Breast epithelium (tissue), 3 donors: ENCODE data around the gene IRAK1.

Experiments
- POLR2A ChIP-seq: fragments of 450-650 bp; IDR thresholded peaks from one replicate; pipeline ENCODE4 v1.6.1; 2016; ENCODE audit warnings: antibody characterized with exemption, mild to moderate bottlenecking, moderate library complexity
- POLR2AphosphoS5 ChIP-seq, 3 donors: sonication (generic); formaldehyde crosslinking; IDR thresholded peaks; one replicate each; pipeline ENCODE4 v1.6.1; 2017; ENCODE audit warnings: antibody characterized with exemption in 3 of 3

DNA sequence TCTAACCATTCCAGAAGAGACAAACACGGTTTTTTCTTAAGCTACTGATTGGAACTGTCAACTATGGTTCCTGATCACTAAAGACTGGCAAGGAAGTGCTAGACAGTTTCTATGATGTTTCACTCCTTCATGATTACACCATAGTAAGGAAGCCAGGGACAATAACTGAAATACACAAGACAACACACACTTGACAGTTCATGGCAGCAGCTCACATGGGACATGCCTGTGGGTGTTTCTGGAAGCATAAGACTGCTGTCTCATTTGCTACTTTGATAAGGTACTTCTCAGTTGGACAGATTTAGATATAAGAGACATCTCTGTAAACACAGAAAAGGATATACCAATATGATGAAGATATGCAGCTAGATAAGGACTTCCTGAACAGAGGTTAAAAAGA is 8.3 kb upstream of the IRAK1 start:
- TF ChIP-seq POLR2A (no peak), POLR2AphosphoS5 (IDR thresholded peaks at IDR 0.05) (no peak)
